ENCODE measurements around the gene TCEAL2. TPM values are rescaled to one million over a fixed set of nuclear protein-coding genes. Genes with fewer than 3 reads are reported as not detected.
"Not testable (repeated sequence)": the region's sequence is repeated elsewhere in the genome, so short reads cannot be mapped to it uniquely, and the experiment has no call there.

The TCEAL2 gene
- 10 to 100 TPM in 1 of 2 donors, 1 to 10 TPM in 1; 9.6 to 20.8 TPM for total RNA-seq

GRCh38 chrX:102125436-102125835 is at the start of gene TCEAL2:
TCEAL2 (plus strand) TSS chrX:102125679; CDS start chrX:102126831, 1,152 bp downstream.
- not testable (repeated sequence) for H3K9me3 ChIP-seq; H3K27ac ChIP-seq; H3K4me1 ChIP-seq; DNase-seq (ENCODE audit: low spot score); H3K27me3 ChIP-seq; H3K36me3 ChIP-seq
- H3K4me3 ChIP-seq, result peak within 1 kb of the TSS in 1 of 2 donors; percentile 28

- no peaks in the 10 kb centered on the region for H3K4me1 ChIP-seq
- no peak overlapping the region for H3K27ac ChIP-seq
- TF ChIP-seq CTCF (IDR thresholded peaks at IDR 0.05), result no peak
- H3K27me3 ChIP-seq, result no peaks in the 10 kb centered on the region
- DNase-seq (ENCODE audit: low spot score), result no peak
- H3K36me3 ChIP-seq, result no peaks in the 10 kb centered on the region
- no peak overlapping the region for H3K4me3 ChIP-seq
- H3K9me3 ChIP-seq, result no peaks in the 10 kb centered on the region
Measured at GRCh38 chrX:102077426-102077825, 48.1 kb upstream of the TCEAL2 start.

- no peak for TF ChIP-seq CTCF (IDR thresholded peaks at IDR 0.05)
- Histone ChIP-seq H3K9me3 (no peaks in the 10 kb centered on the region), H3K4me1 (no peaks in the 10 kb centered on the region), H3K27ac (no peak overlapping the region), H3K4me3 (no peak overlapping the region), H3K27me3 (peaks cover 2 to 4% of the 10 kb centered on the region in 2 donors), H3K36me3 (no peaks in the 10 kb centered on the region)
- DNase-seq (ENCODE audit: low spot score), result no peak
Measured at GRCh38 chrX:102085706-102086105, 39.8 kb upstream of the TCEAL2 start.

GRCh38 chrX:102113367-102113766 is 12.1 kb upstream of the TCEAL2 start:
- Histone ChIP-seq H3K9me3 (peaks cover 0 to 11% of the 10 kb centered on the region in 2 donors), H3K4me3 (no peak overlapping the region), H3K4me1 (no peaks in the 10 kb centered on the region), H3K36me3 (no peaks in the 10 kb centered on the region), H3K27me3 (no peaks in the 10 kb centered on the region), H3K27ac (no peak overlapping the region)
- no peak for DNase-seq (ENCODE audit: low spot score)
- TF ChIP-seq CTCF (IDR thresholded peaks at IDR 0.05), result no peak

GRCh38 chrX:102115748-102116147 is 9.7 kb upstream of the TCEAL2 start:
- H3K27ac ChIP-seq, result no peak overlapping the region
- no peaks in the 10 kb centered on the region for H3K4me1 ChIP-seq
- no peak for TF ChIP-seq CTCF (IDR thresholded peaks at IDR 0.05)
- no peak for DNase-seq (ENCODE audit: low spot score)
- no peak overlapping the region for H3K4me3 ChIP-seq
- peaks cover 0 to 11% of the 10 kb centered on the region in 2 donors for H3K9me3 ChIP-seq
- no peaks in the 10 kb centered on the region for H3K36me3 ChIP-seq
- H3K27me3 ChIP-seq, result no peaks in the 10 kb centered on the region

GRCh38 chrX:102125014-102125413 is 465 bp upstream of the TCEAL2 start:
- H3K27me3 ChIP-seq; H3K36me3 ChIP-seq; H3K27ac ChIP-seq; H3K9me3 ChIP-seq; DNase-seq (ENCODE audit: low spot score); H3K4me1 ChIP-seq: not testable (repeated sequence)
- H3K4me3 ChIP-seq, result peak overlapping the region in 1 of 2 donors; percentile 28

- H3K27ac ChIP-seq; H3K4me1 ChIP-seq; DNase-seq (ENCODE audit: low spot score); H3K9me3 ChIP-seq; H3K27me3 ChIP-seq; H3K36me3 ChIP-seq: not testable (repeated sequence)
- peak overlapping the region in 1 of 2 donors; percentile 28 for H3K4me3 ChIP-seq
Measured at GRCh38 chrX:102126080-102126818, 770 bp downstream of the TCEAL2 start.

Data from right atrium auricular region (tissue), 2 donors.